Measurements from ENCODE around the gene SPRY2. TPM values are rescaled to one million over a fixed set of nuclear protein-coding genes. Genes with fewer than 3 reads are reported as not detected.

The SPRY2 gene, protein sequence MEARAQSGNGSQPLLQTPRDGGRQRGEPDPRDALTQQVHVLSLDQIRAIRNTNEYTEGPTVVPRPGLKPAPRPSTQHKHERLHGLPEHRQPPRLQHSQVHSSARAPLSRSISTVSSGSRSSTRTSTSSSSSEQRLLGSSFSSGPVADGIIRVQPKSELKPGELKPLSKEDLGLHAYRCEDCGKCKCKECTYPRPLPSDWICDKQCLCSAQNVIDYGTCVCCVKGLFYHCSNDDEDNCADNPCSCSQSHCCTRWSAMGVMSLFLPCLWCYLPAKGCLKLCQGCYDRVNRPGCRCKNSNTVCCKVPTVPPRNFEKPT
- 10.2 and 14.7 TPM in 2 replicates for total RNA-seq

DNA sequence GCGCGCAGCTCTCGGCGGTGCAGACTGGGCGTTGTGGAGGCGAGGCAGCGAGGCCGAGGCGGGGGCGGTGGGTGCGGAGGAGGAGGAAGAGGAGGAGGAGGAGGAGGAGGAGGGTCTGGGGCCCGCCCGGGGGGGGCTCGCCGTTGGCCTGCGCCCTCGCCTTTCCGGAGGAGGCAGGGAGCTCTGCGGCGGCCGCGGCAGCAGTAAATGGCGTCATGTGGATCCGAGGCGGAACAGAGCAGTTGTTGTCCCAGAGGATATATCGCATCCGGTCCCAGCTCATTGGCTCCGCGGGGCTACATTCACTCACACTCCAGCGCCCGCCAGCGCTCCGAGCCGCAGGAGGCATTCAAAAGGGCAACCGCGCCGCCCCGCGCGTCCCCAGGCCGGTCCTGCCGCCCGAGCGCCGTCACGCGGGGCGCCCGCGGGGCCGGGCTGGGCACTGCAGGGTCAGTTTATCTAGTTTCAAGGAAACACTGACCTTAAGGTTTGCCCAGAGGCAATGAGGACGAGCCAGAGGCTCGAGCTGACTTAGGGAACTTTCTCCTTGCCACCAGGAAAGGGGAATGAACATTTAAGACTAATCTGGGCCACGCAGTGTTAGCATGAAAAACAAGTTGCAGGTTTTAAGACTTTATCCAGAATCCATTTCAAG, at the start of gene SPRY2:
TSS of gene SPRY2 (minus strand) at position 26 of the 655 bp plus-strand sequence. CDS start 3,421 bp downstream, outside the sequence.
- peak; percentile 97 to 99 for DNase-seq (ENCODE audit: low read depth in 2 of 2)

DNA sequence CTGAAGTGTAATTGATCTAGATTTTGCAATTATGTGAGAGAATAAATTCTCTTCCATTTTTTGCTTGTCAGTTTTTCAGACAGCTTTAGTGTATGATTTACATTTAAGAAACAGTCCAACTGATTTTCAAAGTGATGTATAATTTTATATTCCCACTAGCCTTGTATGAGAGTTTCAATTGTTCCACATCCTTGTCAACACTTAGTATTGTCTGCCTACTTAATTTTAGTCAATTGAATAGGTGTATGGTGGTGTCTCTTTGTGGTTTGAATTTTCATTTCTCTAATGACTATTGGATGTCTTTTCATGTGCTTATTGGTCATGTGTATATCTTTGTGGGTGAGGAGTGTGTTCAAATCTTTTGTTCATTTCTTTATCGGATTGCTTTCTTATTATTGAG, 49.4 kb upstream of the SPRY2 start:
- no peak for DNase-seq (ENCODE audit: low read depth in 2 of 2)

DNA sequence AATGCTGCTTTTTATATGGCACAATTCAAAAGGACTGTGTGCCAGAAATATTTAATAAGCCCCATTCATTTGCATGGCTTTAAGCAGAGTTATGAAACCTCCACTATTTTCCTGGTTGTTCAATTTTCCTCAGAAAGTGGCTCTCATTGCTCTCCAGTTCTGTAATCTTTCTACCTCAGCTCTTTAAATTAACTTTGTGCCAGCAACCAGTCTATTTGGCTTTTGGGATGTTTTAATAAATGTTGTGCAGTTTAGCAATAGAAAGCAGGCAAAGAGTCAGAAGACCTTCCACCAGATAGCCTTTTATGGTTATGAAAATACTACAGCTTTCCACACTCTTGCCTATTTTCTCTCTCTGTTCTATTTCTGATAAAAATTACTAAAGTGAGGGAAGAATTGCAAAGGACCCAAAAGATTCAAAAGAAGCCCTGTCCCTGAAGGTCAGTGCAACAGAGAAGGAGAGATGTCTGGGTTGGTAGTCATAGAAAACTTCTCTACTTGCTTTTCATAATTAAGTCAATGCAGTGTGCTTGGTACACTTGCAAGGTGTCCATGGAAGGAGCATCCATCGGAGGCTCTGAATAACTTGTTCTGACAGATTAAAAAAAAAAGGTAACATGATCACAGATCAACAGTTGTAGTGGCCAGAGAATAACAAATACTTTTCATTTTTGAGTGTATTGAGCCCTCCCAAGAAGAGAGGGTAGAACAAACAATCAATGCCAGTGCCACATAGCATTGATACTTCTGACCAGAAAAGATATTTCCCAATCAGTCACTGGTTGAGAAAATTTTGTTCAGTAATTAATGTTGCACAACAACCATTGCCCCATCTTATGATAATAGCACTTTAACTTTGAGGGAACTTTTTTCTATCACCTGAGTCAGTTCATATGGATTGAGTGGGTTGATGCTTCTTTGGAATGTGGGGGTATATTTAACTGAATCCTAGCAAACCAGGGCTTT, 48.4 kb upstream of the SPRY2 start:
- no peak for DNase-seq (ENCODE audit: low read depth in 2 of 2)

DNA sequence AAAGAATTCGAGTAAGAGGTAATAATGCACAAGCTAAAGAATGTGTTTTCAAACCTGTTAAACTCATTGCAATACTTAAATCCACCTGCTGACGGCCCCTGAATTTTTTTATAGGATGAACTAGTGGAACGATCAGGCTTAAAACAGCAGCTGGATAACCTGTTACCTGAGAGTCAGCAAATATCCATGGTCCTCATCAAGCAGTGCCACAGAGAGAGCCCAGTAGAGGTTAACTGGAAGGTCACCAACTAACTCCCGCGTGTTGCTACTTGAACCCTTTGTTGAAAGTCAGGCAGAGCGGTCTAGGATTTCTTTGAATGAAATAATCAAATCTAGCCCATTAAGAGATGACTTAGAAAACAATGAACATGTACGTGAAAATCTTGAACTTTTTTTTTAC, 47.6 kb upstream of the SPRY2 start:
- no peak for DNase-seq (ENCODE audit: low read depth in 2 of 2)

DNA sequence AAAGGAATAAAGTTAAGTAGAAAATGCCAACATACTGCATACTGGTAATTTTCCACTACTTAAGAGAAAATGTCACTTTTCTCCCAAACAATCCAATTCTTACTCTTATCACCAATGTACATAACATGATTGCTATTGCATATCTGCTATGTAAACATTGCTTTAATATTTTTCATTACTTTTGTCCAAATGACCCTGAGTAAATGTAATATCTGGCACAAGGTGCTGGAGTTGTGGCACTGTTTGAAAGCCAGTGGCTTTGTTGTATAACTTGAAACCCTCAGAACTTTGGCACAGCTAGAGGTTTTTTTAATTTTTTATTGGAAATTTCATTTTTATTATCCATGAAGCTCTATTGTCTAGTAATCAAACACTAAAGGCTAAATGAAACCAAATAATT, 45.7 kb upstream of the SPRY2 start:
- DNase-seq (ENCODE audit: low read depth in 2 of 2), result no peak

DNA sequence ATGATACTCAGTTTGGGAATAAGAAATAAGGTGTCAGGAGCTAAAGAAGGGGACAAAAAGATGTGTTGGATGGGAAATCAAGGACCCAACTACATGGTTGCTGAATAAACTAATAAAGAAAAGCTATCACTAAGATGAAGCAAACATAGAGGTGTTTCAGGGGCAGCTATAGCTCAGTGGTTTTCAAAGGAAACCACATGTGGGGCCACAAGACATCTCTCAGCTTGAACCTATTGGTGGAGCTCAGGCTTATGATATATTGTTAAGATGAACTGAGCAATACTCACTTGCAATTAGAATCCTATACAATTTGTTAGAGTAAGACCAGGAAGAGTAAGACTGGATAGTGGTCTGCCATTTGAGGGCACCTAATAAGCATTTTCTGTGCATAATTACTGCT, 45.1 kb upstream of the SPRY2 start:
- DNase-seq (ENCODE audit: low read depth in 2 of 2), result no peak

DNA sequence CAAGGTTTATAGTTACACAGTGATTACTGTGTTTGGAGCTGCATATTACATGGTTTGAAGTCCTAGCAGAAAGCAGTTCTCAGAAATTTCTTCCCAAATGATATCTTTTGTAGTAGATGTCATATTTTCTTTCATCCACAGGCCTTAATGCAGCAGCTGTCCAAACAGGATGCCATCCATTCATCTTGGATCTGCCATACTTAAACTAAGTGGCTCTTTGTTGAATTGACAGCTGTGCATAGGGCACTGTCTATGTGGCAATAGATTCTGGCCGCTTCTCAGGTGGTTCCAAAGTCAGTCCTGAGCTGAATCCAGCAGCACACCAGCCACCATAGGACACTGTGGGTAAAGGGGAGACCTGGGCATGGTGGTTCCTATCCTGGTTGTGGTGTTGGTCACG, 41.6 kb upstream of the SPRY2 start:
- no peak for DNase-seq (ENCODE audit: low read depth in 2 of 2)

DNA sequence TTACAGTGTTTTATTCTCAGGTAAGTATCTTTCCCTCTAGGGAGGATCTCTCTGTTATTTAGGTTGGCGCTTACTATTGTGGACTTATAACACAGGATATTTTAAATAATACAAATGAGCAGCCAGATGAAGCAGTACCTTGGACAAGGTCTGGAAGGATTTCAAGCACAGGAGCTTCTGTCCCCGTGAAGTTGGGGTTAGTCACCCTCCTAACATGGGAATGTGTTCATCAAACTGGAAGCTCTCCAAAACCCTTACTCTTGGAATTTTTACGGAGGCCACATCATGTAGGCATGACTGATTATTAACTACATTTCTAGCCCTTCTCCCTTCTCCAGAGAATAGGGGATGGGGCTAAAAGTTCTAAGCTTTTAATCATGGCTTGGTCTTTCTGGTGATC, 38.3 kb upstream of the SPRY2 start:
- peak in 1 of 2 donors; percentile 43 for DNase-seq (ENCODE audit: low read depth in 2 of 2)

DNA sequence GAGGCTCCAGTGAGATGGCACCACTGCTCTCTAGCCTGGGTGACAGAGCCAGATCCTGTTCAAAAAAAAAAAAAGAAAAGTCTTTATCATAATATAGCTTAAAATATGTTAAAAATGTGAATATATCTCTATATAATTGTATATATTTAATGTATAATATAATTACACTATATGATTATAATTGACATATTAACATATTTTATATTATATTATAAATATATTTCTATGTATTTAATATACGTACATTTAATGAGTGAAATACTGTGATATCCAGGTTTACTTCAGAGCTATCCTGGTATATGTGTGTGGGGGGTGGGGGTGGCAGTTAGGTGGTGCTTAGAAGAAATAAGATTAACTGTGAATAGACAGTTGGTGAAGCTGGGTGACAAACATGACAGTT, 35.6 kb upstream of the SPRY2 start:
- DNase-seq (ENCODE audit: low read depth in 2 of 2), result no peak

DNA sequence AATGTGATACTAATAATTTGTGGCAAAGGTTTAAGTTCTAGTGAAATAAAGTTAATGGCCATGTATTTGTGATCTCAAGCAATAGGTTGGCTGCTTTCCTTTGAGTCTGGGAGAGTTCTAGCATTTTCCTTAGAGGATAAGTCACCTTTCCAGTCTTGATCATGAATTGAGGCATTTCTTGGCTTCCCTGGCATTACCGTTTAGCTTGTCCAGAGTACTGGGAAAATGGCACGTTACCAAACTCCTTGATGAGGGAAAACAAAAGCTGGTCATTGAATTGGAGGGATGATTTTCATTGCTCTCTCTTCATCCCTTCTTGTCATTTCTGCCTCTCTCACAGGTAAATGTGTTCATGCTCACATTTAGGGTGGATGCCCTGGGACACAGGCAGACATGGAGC, 34.0 kb upstream of the SPRY2 start:
- DNase-seq (ENCODE audit: low read depth in 2 of 2), result no peak

DNA sequence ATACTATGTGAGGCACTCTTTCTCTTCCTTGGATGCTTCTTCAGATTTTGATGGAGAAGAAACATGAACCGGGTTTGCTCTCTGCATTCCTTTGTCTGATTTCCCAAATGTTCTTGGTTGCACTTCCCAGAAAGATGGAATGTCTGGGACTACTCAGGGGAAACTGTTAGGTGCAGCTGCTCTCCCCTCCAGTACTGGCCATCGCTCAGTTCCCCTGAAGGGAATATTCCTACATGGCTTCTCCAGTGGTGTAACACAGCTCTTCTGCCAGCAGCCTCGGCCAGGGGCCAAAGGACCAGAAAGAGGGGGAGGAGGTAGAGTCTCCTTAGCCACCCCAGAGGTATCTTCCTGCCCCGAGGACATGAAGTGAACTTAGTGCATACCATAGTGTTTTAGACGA, 33.5 kb upstream of the SPRY2 start:
- no peak for DNase-seq (ENCODE audit: low read depth in 2 of 2)

DNA sequence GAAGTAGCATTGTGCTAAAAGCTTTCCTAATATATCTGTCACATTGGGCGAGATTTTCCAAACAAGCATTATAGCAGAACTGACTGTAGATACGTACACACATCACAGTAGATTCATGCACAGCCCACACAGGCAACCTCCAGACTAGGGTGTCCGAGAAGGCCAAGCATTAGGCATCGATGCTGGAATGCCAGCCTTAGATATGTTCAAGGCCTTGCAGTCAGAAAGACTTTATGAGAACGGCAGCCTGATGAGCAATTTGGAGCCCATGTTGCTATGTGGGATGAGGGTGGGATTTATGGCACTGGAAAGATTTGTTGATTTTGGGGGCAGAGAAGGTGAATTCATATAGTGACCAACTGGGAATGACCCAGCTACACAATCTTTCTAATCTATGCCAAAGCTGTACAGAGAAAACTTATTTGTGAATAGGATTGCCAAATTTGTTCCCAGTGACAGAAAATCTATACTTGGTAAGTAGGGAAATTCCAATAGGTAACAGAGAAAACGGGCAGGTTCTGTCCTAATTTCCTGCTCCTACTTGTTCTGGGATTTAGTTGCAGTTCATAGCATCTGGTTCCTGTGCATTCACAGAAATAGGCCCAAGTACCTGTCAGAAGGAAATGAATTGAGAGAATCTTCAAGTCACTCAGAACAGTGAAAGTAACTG, 31.0 kb upstream of the SPRY2 start:
- DNase-seq (ENCODE audit: low read depth in 2 of 2), result no peak

DNA sequence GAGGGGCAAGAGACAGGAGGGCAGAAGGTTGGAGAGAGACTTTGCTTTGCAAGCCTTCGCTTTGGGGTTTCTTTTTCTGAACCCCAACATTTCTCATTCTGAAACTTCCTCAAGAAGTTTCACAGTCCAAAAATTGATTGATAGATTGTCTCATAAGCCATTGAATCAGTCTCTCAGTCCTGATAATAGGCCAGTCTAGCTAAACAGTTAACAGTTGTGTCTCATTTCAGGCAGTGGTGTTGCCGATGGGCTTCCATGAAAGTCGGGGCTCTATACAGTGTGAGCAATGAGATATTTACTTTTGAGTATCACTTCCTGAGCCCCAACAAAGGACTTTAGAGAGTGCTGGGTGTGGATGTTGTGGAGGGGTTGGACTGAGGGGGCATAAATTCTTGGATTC, 26.5 kb upstream of the SPRY2 start:
- no peak for DNase-seq (ENCODE audit: low read depth in 2 of 2)

DNA sequence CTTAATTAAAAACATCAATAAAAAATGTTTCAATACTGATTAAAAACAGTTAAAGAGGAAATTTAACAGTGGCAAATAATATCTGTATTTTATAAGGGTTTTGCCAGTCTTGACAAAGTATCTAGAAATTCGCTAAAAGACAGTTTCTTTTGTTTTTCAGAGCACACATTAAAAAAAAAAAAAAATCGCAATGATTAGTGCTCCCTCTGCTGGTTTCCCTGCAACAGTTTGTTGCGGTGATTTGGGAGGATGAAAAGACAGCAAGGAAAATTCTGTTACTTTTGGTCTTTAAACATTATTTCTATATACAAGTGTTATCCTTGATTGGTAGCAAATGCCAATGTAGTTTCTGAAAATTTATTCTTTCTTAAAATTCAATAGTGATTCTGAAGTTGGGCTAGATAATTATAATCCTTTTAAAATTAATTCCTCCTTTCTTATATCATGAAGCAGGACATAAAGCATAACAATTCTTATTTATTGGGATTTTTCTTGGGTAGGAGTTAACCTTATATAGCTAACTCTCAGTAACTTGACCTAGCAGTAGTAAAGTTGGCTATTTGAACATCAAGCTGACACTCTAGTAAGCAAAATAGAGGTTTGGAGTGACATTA, 23.1 kb upstream of the SPRY2 start:
- peak; percentile 49 to 66 for DNase-seq (ENCODE audit: low read depth in 2 of 2)

DNA sequence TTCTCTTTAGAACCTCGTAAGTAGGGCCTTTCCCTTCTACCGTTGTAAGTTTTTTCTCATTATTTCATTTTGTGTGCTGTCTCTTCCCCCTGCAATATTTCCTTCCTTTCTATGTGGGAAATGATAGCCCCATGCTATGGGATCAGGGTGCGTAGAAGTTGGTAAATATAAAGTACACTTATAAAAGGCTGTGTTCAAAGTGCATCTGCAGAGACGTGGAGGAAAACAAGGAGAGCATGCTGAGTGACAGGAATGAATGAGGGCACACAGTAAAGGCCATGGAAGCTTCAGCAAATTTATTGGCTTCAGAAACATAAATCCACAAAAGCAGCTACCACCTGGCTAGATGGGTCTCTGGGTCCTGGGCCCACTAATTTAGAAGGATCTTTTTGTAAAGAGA, 21.6 kb upstream of the SPRY2 start:
- no peak for DNase-seq (ENCODE audit: low read depth in 2 of 2)

DNA sequence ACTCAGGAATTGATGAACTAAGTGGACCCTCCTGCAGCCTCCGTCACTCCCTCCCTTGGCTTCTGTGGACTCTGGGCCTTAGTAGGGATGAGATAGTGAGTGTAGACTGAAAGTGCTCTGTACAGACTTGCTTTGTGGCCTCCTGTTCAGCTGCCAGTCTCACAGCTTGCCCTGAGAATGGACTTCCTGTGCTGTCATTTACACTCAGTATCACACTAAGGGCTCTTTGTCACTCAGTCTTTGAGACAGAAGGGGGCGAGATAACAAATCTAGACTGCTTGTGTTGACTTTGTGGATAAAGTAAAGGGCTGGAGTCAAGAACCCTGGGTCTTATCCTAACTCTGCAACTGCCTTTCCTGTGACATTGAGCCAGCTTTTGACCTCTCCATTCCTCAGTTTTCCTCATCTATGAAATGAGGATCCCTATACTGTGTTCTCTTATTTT, 21.0 kb upstream of the SPRY2 start:
- peak in 1 of 2 donors; percentile 38 for DNase-seq (ENCODE audit: low read depth in 2 of 2)

DNA sequence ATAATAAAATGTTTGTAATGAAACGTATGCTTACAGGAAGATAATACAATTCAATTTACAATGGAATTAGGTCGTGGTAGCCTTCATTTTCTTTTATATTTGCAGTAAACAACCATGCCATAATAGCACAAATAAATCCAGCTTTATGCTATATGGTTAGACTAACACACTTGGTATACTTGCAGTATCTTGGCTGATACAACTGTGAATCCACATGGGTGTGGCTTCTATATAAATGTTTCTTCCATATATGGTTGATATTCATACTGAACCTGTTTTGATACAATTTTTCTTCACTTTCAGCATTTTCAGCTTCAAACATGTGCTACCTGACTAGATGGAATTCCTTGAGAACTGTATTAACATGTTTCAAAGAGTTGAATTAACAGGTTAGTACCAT, 20.4 kb upstream of the SPRY2 start:
- DNase-seq (ENCODE audit: low read depth in 2 of 2), result no peak

DNA sequence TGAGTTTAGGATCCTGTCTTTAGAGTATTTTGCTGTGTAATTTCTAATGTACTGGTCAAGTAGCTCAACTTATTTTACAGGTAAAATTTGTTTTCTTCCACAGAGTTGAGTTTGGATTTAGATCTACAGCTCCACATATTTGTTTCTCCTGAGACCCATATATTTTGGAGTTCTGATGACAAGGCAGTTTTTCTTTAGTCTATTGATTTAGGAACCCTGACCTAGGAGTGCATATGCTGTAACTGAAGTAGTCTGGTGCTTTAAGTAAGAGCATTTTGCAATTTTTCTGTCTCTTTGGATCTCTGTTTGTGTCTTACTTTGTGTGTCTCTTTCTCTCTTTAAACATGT, 19.5 kb upstream of the SPRY2 start:
- DNase-seq (ENCODE audit: low read depth in 2 of 2), result no peak

DNA sequence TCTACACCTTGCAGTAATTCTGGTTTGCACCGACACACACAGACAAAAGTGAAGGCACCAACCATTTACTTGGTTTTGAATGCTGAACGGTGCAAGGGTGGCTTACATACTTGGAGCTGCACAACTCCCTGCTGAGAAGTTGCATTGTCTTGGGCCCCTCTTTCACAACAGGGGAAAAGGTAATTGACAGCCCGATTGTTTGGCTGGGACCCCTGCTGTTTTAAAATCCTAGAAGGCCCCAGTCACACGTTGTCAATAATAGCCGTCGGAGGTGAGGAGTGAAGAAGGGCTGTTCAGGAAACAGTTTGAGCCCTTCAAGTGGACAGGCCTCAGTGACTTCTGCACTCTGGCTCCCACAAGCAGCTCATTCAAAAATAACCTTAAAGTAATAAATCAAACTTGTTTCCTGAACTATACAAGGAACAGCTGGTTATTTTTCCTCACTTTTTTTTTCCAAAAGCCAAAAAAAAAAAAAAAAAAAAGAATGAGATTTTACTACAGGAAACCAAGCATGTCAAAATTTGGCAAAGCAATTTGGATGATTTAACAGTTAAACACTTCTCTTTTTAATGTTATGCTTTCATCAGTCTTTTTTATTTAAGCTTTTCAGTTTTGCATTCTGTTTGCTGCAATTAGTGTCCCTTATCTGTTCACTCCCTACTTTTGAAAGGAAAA, 19.0 kb upstream of the SPRY2 start:
- peak; percentile 31 to 75 for DNase-seq (ENCODE audit: low read depth in 2 of 2)

DNA sequence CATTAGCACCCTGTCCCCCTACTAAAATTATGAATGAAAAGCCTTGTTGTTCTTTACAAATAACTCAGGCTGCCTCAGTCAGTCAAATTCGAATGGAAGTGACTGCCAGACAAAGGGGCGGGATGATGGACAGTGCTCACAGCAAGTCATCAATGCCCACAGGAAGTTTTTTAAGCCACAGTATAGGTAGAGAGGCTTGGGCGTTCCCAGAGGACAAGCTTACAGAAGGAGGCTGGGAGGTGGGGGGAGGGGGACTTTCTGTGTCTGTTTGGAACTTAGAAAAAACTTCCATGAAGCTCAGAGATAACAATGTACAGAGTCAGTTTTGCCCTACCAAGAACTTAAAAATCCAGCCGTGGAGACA, 18.5 kb upstream of the SPRY2 start:
- DNase-seq (ENCODE audit: low read depth in 2 of 2), result no peak
